H9 (cell line): ENCODE data around the gene PELI2. TPM values are rescaled to one million over a fixed set of nuclear protein-coding genes. Genes with fewer than 3 reads are reported as not detected.

Experiments used
- DNase-seq: peaks from one replicate; pipeline ENCODE4 v3.0.0-alpha.2; 2017
- H2AFZ ChIP-seq: one replicate; pipeline ENCODE4 v1.6.1; 2013; ENCODE audit warnings: mild to moderate bottlenecking, low read length, control low read depth, moderate library complexity
- H2AK5ac ChIP-seq: 2 replicates; pipeline ENCODE4 v1.6.1; 2013; ENCODE audit warnings: low read length, control low read depth, mixed read lengths; ENCODE audit not compliant: insufficient read length
- H2BK120ac ChIP-seq: one replicate; pipeline ENCODE4 v1.6.1; 2013; ENCODE audit warnings: low read depth, mild to moderate bottlenecking, low read length, control low read depth, inconsistent platforms; ENCODE audit not compliant: poor library complexity, severe bottlenecking
- H2BK12ac ChIP-seq: 2 replicates; pipeline ENCODE4 v1.6.1; 2013; ENCODE audit warnings: low read length, control low read depth, mixed read lengths, low read depth; ENCODE audit not compliant: insufficient read length
- H2BK15ac ChIP-seq: 2 replicates; pipeline ENCODE4 v1.6.1; 2013; ENCODE audit warnings: low read depth, low read length, control low read depth
- H2BK20ac ChIP-seq: one replicate; pipeline ENCODE4 v1.6.1; 2013; ENCODE audit warnings: low read depth, mild to moderate bottlenecking, low read length, control low read depth, inconsistent platforms; ENCODE audit not compliant: poor library complexity, severe bottlenecking
- H2BK5ac ChIP-seq: 2 replicates; pipeline ENCODE4 v1.6.1; 2013; ENCODE audit warnings: low read length, control low read depth, mixed read lengths; ENCODE audit not compliant: insufficient read length
- H3K14ac ChIP-seq: 2 replicates; pipeline ENCODE4 v1.6.1; 2013; ENCODE audit warnings: low read length, control low read depth; ENCODE audit not compliant: insufficient read depth
- H3K18ac ChIP-seq: 2 replicates; pipeline ENCODE4 v1.6.1; 2013; ENCODE audit warnings: low read depth, mild to moderate bottlenecking, mixed read lengths, low read length, control low read depth; ENCODE audit not compliant: insufficient read length
- H3K23ac ChIP-seq: 2 replicates; pipeline ENCODE4 v1.6.1; 2013; ENCODE audit warnings: low read length, control low read depth, mixed read lengths, low read depth; ENCODE audit not compliant: insufficient read length
- H3K23me2 ChIP-seq: 2 replicates; pipeline ENCODE4 v1.6.1; 2013; ENCODE audit warnings: low read depth, mild to moderate bottlenecking, mixed read lengths, low read length, control low read depth; ENCODE audit not compliant: insufficient read length, poor library complexity, severe bottlenecking
- H3K27ac ChIP-seq: 2 replicates; pipeline ENCODE4 v1.5.1; 2013; ENCODE audit warnings: low read length, control low read depth, mixed read lengths, low read depth; ENCODE audit not compliant: insufficient read length
- H3K27me3 ChIP-seq: 2 replicates; pipeline ENCODE4 v1.6.1; 2013; ENCODE audit warnings: low read length, control low read depth, inconsistent platforms; ENCODE audit not compliant: insufficient read depth
- H3K4ac ChIP-seq: 2 replicates; pipeline ENCODE4 v1.6.1; 2013; ENCODE audit warnings: low read depth, mild to moderate bottlenecking, control low read depth, inconsistent platforms, low read length, moderate library complexity
- H3K4me1 ChIP-seq: 2 replicates; pipeline ENCODE4 v1.6.1; 2013; ENCODE audit warnings: low read length, control low read depth, inconsistent platforms; ENCODE audit not compliant: insufficient read depth
- H3K4me2 ChIP-seq: 2 replicates; pipeline ENCODE4 v1.6.1; 2013; ENCODE audit warnings: low read length, control low read depth, mixed read lengths; ENCODE audit not compliant: insufficient read length, insufficient read depth
- H3K56ac ChIP-seq: 2 replicates; pipeline ENCODE4 v1.6.1; 2013; ENCODE audit warnings: low read depth, mild to moderate bottlenecking, mixed read lengths, low read length, control low read depth; ENCODE audit not compliant: insufficient read length
- H3K79me1 ChIP-seq: 2 replicates; pipeline ENCODE4 v1.6.1; 2013; ENCODE audit warnings: low read depth, mild to moderate bottlenecking, moderate library complexity, low read length, control low read depth, inconsistent platforms; ENCODE audit not compliant: insufficient read depth, poor library complexity, severe bottlenecking
- H3K79me2 ChIP-seq: 2 replicates; pipeline ENCODE4 v1.6.1; 2013; ENCODE audit warnings: low read length, control low read depth, inconsistent platforms; ENCODE audit not compliant: insufficient read depth
- H3K9ac ChIP-seq: 2 replicates; pipeline ENCODE4 v1.6.1; 2013; ENCODE audit warnings: low read length, control low read depth, mixed read lengths; ENCODE audit not compliant: insufficient read length; ENCODE audit errors: extremely low read depth
- H3K9me3 ChIP-seq: one replicate; pipeline ENCODE4 v1.6.1; 2013; ENCODE audit warnings: low read depth, low read length, inconsistent platforms; ENCODE audit not compliant: control insufficient read depth
- H3T11ph ChIP-seq: one replicate; pipeline ENCODE4 v1.6.1; 2013; ENCODE audit warnings: mild to moderate bottlenecking, low read length, control low read depth, inconsistent platforms
- H4K20me1 ChIP-seq: one replicate; pipeline ENCODE4 v1.6.1; 2013; ENCODE audit not compliant: control insufficient read depth, insufficient read length, insufficient read depth
- H4K5ac ChIP-seq: 2 replicates; pipeline ENCODE4 v1.6.1; 2013; ENCODE audit warnings: low read depth, mild to moderate bottlenecking, mixed read lengths, low read length, control low read depth; ENCODE audit not compliant: insufficient read length
- H4K8ac ChIP-seq: replicated peaks from 2 replicates; pipeline ENCODE4 v1.6.1; 2013; ENCODE audit warnings: low read length, control low read depth, mixed read lengths, low read depth; ENCODE audit not compliant: insufficient read length
- H4K91ac ChIP-seq: 2 replicates; pipeline ENCODE4 v1.6.1; 2013; ENCODE audit warnings: low read depth, mild to moderate bottlenecking, moderate library complexity, mixed read lengths, low read length, control low read depth; ENCODE audit not compliant: insufficient read length
- H3K27ac Mint-ChIP-seq, 3 experiments: 2 replicates in 2 of 3; 3 replicates in 1 of 3; pipeline ENCODE4 v1.8.0; 2020 to 2021; ENCODE audit warnings: mixed read lengths in 3 of 3, mild to moderate bottlenecking in 1 of 3, moderate library complexity in 1 of 3
- H3K27me3 Mint-ChIP-seq: 2 replicates; pipeline ENCODE4 v1.8.0; 2021; ENCODE audit warnings: low read depth, mild to moderate bottlenecking, moderate library complexity, mixed read lengths
- H3K36me3 Mint-ChIP-seq, 3 experiments: 2 replicates in 2 of 3; 3 replicates in 1 of 3; pipeline ENCODE4 v1.8.0; 2020 to 2021; ENCODE audit warnings: low read depth in 3 of 3, mixed read lengths in 3 of 3; ENCODE audit not compliant: insufficient read depth in 1 of 3
- H3K4me1 Mint-ChIP-seq, 2 experiments: 2 replicates each; pipeline ENCODE4 v1.8.0; 2020; ENCODE audit warnings: mixed read lengths in 2 of 2
- H3K4me3 Mint-ChIP-seq, 2 experiments: 2 replicates in 1 of 2; 3 replicates in 1 of 2; pipeline ENCODE4 v1.8.0; 2020 to 2021; ENCODE audit warnings: mild to moderate bottlenecking in 2 of 2, mixed read lengths in 2 of 2, moderate library complexity in 1 of 2
- H3K9me3 Mint-ChIP-seq, 2 experiments: 2 replicates in 1 of 2; 3 replicates in 1 of 2; pipeline ENCODE4 v1.8.0; 2020; ENCODE audit warnings: mild to moderate bottlenecking in 2 of 2, mixed read lengths in 2 of 2, moderate library complexity in 1 of 2
- WGBS: extraction: QIAGEN DNeasy Blood & Tissue Kit; methylation state at CpG from one replicate; pipeline ENCODE4 v1.1.7; 2013; ENCODE audit warnings: missing lambda C conversion rate, low lambda C conversion rate, mixed read lengths; ENCODE audit not compliant: insufficient read length; ENCODE audit errors: extremely low coverage; 5-methylcytosine and 5-hydroxymethylcytosine counted together
- total RNA-seq: library from RNA; stranded (reverse); gene quantifications from 2 replicates; pipeline ENCODE4 v1.2.1, GENCODE V29; 2021
- TF ChIP-seq, protein P1 (sequence below): fragments of 200-600 bp; sonication (generic); conservative IDR thresholded peaks from 3 replicates; pipeline ENCODE4 v1.8.0; 2021; ENCODE audit warnings: antibody characterized with exemption, mild to moderate bottlenecking

PELI2 gene
- total RNA-seq, 1 experiment from 2014 or later, result 18.0 TPM

DNA sequence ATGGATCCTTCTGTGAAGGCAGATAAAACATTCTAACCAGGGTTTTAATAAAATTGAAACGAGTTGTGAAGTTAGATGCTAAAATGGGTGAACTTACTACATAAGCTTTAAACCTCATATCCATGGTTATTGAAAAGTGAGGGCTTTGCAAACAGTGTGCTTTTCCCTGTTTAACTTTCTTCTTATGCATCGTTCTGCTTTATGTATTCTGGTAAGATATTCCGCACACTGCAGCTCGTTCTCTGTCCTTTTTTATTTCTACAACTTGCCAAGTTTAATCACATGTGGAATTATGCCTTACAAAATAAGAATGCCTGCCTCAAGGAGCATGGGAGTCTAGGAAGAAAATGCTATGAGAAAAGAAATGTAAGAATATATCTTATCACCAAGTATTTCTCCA, 30.9 kb downstream of the PELI2 start:
- peaks cover 2% of the 10 kb centered on the region; the same call in 1 of the 2 replicates for H3K79me2 ChIP-seq
- H3K27me3 Mint-ChIP-seq, result no peaks in the 10 kb centered on the region
- H4K8ac ChIP-seq, result no peak overlapping the region

More for the DNA sequence above, 30.9 kb downstream of the PELI2 start:
- Mint-ChIP-seq H3K27ac (no peak overlapping the region), H3K9me3 (no peaks in the 10 kb centered on the region), H3K4me1 (peaks cover 18 to 41% of the 10 kb centered on the region in 2 experiments), H3K36me3 (no peaks in the 10 kb centered on the region), H3K4me3 (no peak overlapping the region)
- H3K27ac ChIP-seq, result no peak overlapping the region
- no peak overlapping the region for H3K4ac ChIP-seq
- no peaks in the 10 kb centered on the region for H4K20me1 ChIP-seq
- peaks cover 7% of the 10 kb centered on the region for H3K4me1 ChIP-seq
- no peak overlapping the region for H2AFZ ChIP-seq
- no peak overlapping the region for H3K23ac ChIP-seq
- H3K9ac ChIP-seq, result no peak overlapping the region
- H2BK12ac ChIP-seq, result no peak overlapping the region
- no peak overlapping the region for H3T11ph ChIP-seq
- H3K56ac ChIP-seq, result no peak overlapping the region
- no peak overlapping the region for H2AK5ac ChIP-seq
- H2BK15ac ChIP-seq, result no peak overlapping the region
- H3K14ac ChIP-seq, result no peak overlapping the region
- WGBS, result no CpG with 5 or more reads among the region's 4 CpGs
- no peak overlapping the region for H4K91ac ChIP-seq
- H3K79me1 ChIP-seq, result no peaks in the 10 kb centered on the region
- H2BK120ac ChIP-seq, result no peak overlapping the region
- H3K18ac ChIP-seq, result no peak overlapping the region
- no peak overlapping the region for H3K4me2 ChIP-seq
- H3K9me3 ChIP-seq, result no peaks in the 10 kb centered on the region
- H2BK20ac ChIP-seq, result no peak overlapping the region
- no peak overlapping the region for H4K5ac ChIP-seq
- TF ChIP-seq, protein P1, sequence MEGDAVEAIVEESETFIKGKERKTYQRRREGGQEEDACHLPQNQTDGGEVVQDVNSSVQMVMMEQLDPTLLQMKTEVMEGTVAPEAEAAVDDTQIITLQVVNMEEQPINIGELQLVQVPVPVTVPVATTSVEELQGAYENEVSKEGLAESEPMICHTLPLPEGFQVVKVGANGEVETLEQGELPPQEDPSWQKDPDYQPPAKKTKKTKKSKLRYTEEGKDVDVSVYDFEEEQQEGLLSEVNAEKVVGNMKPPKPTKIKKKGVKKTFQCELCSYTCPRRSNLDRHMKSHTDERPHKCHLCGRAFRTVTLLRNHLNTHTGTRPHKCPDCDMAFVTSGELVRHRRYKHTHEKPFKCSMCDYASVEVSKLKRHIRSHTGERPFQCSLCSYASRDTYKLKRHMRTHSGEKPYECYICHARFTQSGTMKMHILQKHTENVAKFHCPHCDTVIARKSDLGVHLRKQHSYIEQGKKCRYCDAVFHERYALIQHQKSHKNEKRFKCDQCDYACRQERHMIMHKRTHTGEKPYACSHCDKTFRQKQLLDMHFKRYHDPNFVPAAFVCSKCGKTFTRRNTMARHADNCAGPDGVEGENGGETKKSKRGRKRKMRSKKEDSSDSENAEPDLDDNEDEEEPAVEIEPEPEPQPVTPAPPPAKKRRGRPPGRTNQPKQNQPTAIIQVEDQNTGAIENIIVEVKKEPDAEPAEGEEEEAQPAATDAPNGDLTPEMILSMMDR, result no peak
- H3K27me3 ChIP-seq, result no peaks in the 10 kb centered on the region
- H2BK5ac ChIP-seq, result no peak overlapping the region
- no peaks in the 10 kb centered on the region for H3K23me2 ChIP-seq
- DNase-seq, result no peak
